ENCODE results near the gene TBX1.
"Not testable (repeated sequence)": the region's sequence is repeated elsewhere in the genome, so short reads cannot be mapped to it uniquely, and the experiment has no call there.

TBX1 gene

GRCh38 chr22:19764299-19764593, 3.7 kb downstream of the TBX1 start:
- DNase-seq (ENCODE audit: low read depth in 2 of 2) = no peak

GRCh38 chr22:19764636-19765476, 4.3 kb downstream of the TBX1 start:
- no peak for DNase-seq (ENCODE audit: low read depth in 2 of 2)

DNA sequence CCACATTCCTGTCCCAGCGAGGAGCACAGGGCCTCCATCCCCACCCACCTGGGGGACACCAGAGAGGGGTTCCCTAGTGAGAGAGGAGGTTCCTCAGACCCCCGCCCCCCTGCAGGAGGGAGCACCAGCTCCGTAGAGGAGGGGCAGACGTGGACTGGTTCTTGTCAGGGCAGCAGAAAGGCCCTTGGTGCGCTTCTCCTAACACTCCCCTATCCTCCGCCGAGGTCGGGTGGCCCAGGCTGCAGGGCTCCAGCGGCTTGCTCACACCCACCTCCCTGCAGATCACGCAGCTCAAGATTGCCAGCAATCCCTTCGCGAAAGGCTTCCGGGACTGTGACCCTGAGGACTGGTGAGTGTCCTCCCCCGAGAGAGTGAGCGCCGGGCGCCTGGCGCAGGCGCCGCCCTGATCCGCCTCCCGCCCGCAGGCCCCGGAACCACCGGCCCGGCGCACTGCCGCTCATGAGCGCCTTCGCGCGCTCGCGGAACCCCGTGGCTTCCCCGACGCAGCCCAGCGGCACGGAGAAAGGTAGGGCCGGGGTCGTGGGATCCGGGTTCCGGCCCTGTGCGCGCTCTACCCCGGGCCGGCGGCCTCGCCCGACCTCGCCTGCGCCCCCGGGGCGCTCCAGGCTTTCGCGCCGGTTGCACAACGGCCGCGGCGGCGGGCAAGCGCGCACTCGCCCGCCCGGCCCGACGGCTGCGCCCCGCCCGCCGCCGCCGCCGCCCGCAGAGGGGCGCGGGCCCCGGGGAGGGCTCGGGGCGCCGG, 5.1 kb downstream of the TBX1 start:
- DNase-seq (ENCODE audit: low read depth in 2 of 2) = no peak

DNA sequence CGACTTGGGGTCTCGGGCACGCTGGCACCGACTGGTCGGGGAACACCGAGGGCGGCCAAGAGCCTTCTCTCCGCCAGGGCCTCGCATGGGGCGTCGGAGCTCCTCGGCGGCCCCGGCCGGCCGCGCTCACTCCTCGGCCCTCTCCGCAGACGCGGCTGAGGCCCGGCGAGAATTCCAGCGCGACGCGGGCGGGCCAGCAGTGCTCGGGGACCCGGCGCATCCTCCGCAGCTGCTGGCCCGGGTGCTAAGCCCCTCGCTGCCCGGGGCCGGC, 5.6 kb downstream of the TBX1 start:
- no peak for DNase-seq (ENCODE audit: low read depth in 2 of 2)

DNA sequence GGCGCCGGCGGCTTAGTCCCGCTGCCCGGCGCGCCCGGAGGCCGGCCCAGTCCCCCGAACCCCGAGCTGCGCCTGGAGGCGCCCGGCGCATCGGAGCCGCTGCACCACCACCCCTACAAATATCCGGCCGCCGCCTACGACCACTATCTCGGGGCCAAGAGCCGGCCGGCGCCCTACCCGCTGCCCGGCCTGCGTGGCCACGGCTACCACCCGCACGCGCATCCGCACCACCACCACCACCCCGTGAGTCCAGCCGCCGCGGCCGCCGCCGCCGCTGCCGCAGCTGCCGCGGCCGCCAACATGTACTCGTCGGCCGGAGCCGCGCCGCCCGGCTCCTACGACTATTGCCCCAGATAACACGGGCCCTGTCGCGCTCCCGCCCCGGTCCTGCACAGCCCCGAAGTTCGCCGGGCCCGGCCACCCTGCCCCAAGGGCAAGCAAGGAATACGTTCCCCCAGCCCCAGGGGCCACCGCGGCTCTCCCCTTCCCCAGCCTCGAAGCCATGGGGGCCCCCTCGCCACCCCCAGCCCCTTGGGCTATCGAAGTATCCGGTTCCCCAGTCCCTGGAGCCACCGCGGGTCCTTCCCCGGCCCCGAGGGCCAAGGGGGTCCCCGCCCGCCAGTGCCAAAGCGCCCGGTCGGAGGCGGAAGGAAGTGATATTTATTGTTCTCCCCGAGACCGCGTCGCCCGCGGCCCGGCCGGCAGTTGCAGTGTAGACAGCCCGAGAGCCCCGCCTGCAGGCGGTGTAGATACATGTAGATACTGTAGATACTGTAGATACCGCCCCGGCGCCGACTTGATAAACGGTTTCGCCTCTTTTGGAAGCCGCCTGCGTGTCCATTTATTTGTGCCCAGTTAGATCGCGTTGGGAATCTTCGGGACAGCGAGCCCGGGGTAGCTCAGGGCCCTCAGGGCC, 6.2 kb downstream of the TBX1 start:
- peak in 1 of 2 donors; percentile 20 for DNase-seq (ENCODE audit: low read depth in 2 of 2)

DNA sequence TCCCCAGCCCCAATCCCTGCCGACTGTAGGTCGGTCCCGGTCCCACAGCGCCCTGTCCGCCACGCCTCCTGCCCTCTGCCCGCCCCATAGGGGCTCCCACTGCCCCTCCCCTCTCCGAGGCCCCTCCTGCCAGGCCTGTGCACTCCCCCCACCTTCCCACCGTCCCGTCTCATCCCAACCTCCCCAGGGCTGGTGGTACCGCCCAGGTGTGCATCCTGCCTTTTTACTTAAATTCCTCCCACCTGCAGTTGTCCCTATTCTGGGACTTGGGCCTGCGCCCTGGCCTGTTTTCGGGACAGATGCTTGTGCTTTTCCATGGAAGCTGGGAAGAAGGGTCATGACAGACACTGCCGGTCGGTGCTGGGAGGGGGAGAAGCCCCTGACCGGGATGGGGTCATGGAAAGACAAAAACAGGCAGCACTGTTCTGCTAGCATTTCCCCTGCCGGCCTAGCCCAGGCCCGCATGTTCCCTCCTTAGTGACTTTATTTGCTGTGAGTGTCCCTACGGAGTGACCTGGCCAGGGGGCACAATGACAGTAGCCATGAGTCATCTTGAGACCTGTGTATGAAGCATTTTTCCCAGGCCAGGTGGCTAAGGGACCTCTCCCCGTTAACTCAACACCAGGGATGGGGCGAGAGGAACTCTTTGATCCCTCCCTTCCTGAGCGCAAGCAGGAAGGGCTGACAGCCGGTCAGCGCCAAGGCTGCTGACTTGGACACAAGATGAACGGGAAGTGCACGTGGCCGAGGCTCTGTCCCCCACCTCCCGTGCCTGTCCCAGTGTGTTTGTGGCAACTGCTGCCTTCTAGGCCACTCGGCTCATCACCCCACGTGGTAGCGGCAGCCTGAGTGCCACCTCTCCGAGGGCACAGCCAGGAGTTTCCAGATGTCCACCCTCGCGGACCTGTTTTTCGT, 7.1 kb downstream of the TBX1 start:
- DNase-seq (ENCODE audit: low read depth in 2 of 2) = no peak

DNA sequence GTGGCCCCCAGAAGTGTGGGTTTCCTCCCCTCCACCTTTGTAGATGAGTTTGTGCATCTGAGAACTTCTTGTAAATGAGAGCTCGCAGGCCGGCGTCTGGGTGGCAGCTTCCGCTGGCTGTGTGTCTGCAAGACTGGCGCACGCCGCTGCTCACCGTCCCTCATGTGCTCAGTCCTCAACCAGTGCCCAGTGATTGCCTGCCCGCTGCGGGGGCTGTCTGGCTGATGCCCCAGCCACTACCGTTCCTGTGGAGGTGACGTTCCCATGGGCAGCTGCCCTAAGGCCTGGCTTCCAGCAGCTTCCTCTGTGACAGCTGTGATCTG, 8.8 kb downstream of the TBX1 start:
- DNase-seq (ENCODE audit: low read depth in 2 of 2) = no peak

- DNase-seq (ENCODE audit: low read depth in 2 of 2) = no peak
Observed at GRCh38 chr22:19770349-19771220, 10.0 kb downstream of the TBX1 start.

- DNase-seq (ENCODE audit: low read depth in 2 of 2) = no peak
Observed at GRCh38 chr22:19772422-19772672, 11.8 kb downstream of the TBX1 start.

GRCh38 chr22:19772673-19773469, 12.3 kb downstream of the TBX1 start:
- no peak for DNase-seq (ENCODE audit: low read depth in 2 of 2)

GRCh38 chr22:19773470-19774040, 13.0 kb downstream of the TBX1 start:
- DNase-seq (ENCODE audit: low read depth in 2 of 2) = no peak

- DNase-seq (ENCODE audit: low read depth in 2 of 2) = no peak
Observed at GRCh38 chr22:19774628-19775027, 14.1 kb downstream of the TBX1 start.

DNA sequence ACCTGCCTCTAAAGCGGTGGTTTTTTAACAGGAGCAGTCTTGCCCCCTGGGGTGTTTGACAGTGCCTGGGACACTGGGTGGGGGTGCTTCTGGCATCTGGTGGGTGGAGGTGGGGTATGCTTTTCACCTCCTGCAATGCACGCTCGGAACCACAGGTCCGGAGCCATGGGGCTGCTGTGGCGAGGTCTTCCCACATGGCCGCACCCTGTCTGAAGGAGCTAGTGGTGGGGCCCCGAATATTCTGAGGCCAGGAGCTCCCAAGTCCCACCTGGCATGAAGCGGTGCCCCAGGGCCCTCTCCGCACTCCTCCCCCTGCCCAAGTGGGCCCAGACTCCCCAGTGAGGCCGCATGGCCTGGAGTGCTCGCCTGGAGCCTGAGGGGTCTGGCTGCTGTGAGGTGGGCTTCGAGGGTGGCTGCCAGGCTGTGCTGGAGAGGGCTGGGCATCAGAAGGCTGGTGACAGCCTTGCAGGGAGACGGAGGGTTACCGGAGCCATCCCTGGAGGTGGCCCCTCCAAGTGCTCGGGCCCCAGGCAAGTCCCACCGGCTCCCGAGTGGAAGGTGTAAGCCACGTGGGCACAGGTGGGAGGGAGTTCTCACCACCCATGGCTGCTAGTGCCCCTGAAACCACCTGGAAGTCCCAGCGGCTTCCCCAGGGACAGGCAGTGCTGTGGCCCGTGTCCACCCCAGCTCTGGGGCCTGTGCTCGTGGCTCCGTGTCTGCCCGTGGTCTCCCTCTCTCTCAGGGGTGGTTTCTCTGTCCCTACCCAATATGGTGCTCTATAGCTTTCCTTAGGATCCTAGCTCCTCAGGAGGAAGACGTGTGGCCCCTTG, 15.1 kb downstream of the TBX1 start:
- no peak for DNase-seq (ENCODE audit: low read depth in 2 of 2)

GRCh38 chr22:19776433-19777031, 16.0 kb downstream of the TBX1 start:
- no peak for DNase-seq (ENCODE audit: low read depth in 2 of 2)

DNA sequence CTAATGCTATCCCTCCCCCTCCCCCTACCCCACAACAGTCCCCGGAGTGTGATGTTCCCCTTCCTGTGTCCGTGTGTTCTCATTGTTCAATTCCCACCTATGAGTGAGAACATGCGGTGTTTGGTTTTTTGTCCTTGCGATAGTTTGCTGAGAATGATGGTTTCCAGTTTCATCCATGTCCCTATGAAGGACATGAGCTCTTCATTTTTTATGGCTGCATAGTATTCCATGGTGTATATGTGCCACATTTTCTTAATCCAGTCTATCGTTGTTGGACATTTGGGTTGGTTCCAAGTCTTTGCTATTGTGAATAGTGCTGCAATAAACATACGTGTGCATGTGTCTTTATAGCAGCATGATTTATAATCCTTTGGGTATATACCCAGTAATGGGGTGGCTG, 16.6 kb downstream of the TBX1 start:
- DNase-seq (ENCODE audit: low read depth in 2 of 2) = not testable (repeated sequence)

DNA sequence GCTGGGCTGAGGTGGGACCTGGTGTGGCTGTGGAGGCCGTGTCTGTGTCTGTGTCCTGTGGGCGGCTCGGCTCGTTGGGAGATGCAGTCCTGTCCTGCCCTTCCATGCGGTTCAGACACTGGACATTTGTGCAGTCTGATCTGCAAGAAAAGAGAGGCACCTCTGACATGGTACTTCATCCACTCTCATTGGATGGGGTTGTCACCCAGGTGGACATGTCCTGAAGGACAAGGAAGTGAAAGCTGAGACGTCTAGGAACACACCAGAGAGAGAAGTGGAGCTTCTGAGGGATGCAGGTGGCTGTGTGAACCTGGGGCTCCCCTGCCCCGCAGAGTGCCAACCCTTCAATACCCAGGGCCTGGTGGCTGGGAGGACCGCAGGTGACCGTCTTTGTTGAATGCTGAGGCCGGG, 18.4 kb downstream of the TBX1 start:
- no peak for DNase-seq (ENCODE audit: low read depth in 2 of 2)

GRCh38 chr22:19779685-19780268, 19.2 kb downstream of the TBX1 start:
- no peak for DNase-seq (ENCODE audit: low read depth in 2 of 2)

DNA sequence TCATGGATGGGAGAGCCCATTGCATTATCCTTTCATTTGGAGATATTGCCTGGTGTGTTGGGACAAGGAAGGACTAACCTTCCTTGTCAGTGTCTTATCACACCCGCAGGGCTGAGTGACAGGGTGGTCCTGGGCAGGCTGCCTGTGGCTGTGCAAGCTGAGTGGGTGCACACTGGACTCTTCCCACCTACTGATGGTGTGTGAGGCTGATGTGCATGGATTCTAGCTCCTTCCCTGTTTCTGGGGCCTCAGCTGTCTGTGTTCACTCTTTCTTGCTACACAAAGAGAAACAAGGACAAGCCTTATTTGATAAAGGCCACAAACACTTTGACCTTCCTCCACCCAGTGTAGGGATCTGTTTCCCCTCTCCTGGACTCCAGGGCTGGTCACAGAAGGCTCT, 22.0 kb downstream of the TBX1 start:
- no peak for DNase-seq (ENCODE audit: low read depth in 2 of 2)

Measured in stimulated activated CD8-positive, alpha-beta memory T cell treated with anti-CD3 and anti-CD28 coated beads, Interleukin-7, amount 100 ng/mL, for 4 hours (primary cell).